Gastrocnemius medialis (tissue), 4 donors: Measurements from ENCODE around the gene UBE2M. TPM values are rescaled to one million over a fixed set of nuclear protein-coding genes. Genes with fewer than 3 reads are reported as not detected.

Source experiments
- ATAC-seq, 2 donors: fragments of 150-250 bp; one replicate each; pipeline ENCODE4 v1.9.1; 2016
- DNase-seq, 2 donors: peaks; one replicate each; pipeline ENCODE4 v3.0.0-alpha.2; 2019
- H3K27ac ChIP-seq, 4 donors: fragments of 200-600 bp; sonication (generic); 1 replicate in 1 of 4; 2 replicates in 3 of 4; pipeline ENCODE4 v1.5.1; 2016 to 2018; ENCODE audit warnings: mild to moderate bottlenecking in 2 of 4, moderate library complexity in 1 of 4
- H3K27me3 ChIP-seq, 3 donors: fragments of 200-600 bp; sonication (generic) in 2 of 3; 1 replicate in 1 of 3; 2 replicates in 2 of 3; pipeline versions ENCODE4 v1.5.1 to v1.6.0; 2016 to 2019; ENCODE audit warnings: mild to moderate bottlenecking in 1 of 3, moderate library complexity in 1 of 3
- H3K36me3 ChIP-seq, 2 donors: fragments of 200-600 bp; sonication (generic) in 1 of 2; one replicate each; pipeline ENCODE4 v1.5.1; 2017 to 2018
- H3K4me1 ChIP-seq, 2 donors: fragments of 200-600 bp; sonication (generic) in 1 of 2; one replicate each; pipeline ENCODE4 v1.5.1; 2016 to 2017; ENCODE audit warnings: mild to moderate bottlenecking in 2 of 2
- H3K4me3 ChIP-seq, 4 donors: fragments of 200-600 bp; sonication (generic) in 3 of 4; 1 replicate in 1 of 4; 2 replicates in 3 of 4; pipeline ENCODE4 v1.5.1; 2016 to 2019; ENCODE audit warnings: mild to moderate bottlenecking in 2 of 4
- H3K9me3 ChIP-seq, 3 donors: fragments of 200-600 bp; sonication (generic) in 2 of 3; 1 replicate in 1 of 3; 2 replicates in 2 of 3; pipeline ENCODE4 v1.5.1; 2016 to 2019
- POLR2A ChIP-seq, 2 donors: fragments of 450-650 bp; IDR thresholded peaks; one replicate each; pipeline ENCODE4 v1.6.1; 2017; ENCODE audit warnings: antibody characterized with exemption in 2 of 2, mild to moderate bottlenecking in 2 of 2, moderate library complexity in 2 of 2
- in situ Hi-C, 4 donors: fragments of 200-750 bp; cut with MboI; loops; one replicate each; pipeline versions ENCODE4 v1.15.0 to v1.8.0; 2017; ENCODE audit warnings: low sequenced_read_pairs in 4 of 4
- intact Hi-C: fragments of 100-400 bp; cut with DNase I; formaldehyde crosslinking; loops from one replicate; pipeline ENCODE4 v1.15.1; 2023; ENCODE audit warnings: low total_unique reads
- total RNA-seq, 4 donors: library from RNA; depleted of rRNA; stranded (reverse); fragments of >200 nt; gene quantifications; one replicate each; pipeline versions ENCODE4 v1.1.0 to v1.2.3, GENCODE V29; 2016
- TF ChIP-seq, protein P1 (sequence below), 5 experiments: fragments of 450-650 bp in 3 of 5; fragments of 200-600 bp in 2 of 5; sonication (generic) in 2 of 5; IDR thresholded peaks in 4 of 5; conservative IDR thresholded peaks in 1 of 5; 1 replicate in 4 of 5; 2 replicates in 1 of 5; pipeline ENCODE4 v1.5.1; 2016 to 2019; ENCODE audit warnings: antibody characterized with exemption in 5 of 5, mild to moderate bottlenecking in 3 of 5, moderate library complexity in 3 of 5

The UBE2M gene
- total RNA-seq, 4 donors from 2014 or later, result 23.5 to 74.5 (median 41.6) TPM

DNA sequence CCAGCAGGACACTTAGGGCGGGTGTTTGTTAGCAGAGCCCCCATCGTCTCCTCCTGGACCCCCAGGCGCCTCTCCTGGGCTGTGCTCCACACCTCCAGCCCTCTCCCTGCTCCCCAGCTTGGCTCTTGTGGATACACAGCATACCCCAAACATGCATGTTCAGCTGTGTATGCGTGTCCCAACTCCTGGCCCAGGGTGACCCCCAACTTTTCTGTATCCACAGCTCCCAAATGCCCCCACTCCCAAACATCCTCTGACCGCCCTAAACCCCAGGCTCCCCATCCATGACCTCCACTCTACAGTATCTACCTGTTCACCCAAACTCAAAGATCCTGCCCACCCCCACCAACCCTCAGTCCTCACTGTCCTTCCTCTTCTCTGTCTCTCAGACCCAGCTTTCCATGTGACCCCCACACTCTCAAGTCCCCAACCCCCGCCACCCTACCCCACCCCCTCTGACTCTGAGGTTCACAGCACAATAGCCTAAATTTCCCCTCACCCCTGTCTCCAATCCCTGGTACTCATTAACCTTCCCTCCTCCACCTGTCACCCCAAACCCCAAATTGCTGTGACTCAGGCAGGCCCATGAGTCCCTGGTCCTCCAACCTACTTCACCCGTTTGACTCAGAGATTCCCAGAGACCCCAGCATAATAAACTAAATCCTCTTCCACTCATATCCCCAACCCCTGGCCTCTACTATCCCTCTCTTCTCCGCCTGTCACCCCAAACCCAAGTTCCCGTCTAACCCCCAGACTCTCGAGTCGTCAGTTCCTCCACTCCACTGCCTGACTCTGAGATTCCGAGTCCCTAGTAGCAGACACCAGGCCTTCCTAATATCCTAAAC is 968 bp downstream of the UBE2M start:
- Histone ChIP-seq H3K9me3 (no peaks in the 10 kb centered on the region), H3K4me1 (peaks cover 47 to 68% of the 10 kb centered on the region in 2 donors), H3K27me3 (no peaks in the 10 kb centered on the region), H3K4me3 (peak overlapping the region; percentile 72 to 95 (median 84)), H3K36me3 (peaks cover 0 to 21% of the 10 kb centered on the region in 2 donors), H3K27ac (peak overlapping the region; percentile 97 to 99 (median 97))
- no peak for ATAC-seq
- no peak for DNase-seq
- TF ChIP-seq, protein P1, sequence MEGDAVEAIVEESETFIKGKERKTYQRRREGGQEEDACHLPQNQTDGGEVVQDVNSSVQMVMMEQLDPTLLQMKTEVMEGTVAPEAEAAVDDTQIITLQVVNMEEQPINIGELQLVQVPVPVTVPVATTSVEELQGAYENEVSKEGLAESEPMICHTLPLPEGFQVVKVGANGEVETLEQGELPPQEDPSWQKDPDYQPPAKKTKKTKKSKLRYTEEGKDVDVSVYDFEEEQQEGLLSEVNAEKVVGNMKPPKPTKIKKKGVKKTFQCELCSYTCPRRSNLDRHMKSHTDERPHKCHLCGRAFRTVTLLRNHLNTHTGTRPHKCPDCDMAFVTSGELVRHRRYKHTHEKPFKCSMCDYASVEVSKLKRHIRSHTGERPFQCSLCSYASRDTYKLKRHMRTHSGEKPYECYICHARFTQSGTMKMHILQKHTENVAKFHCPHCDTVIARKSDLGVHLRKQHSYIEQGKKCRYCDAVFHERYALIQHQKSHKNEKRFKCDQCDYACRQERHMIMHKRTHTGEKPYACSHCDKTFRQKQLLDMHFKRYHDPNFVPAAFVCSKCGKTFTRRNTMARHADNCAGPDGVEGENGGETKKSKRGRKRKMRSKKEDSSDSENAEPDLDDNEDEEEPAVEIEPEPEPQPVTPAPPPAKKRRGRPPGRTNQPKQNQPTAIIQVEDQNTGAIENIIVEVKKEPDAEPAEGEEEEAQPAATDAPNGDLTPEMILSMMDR (IDR thresholded peaks at IDR 0.05 in 4 of 5, conservative IDR thresholded peaks at IDR 0.05 in 1 of 5), result no peak
- TF ChIP-seq POLR2A (IDR thresholded peaks at IDR 0.05), result no peak
- intact Hi-C loops (loop anchor here (1.0 kb wide), 1 partner anchor 13 kb away; the partner anchor contains the start of gene TRIM28), in situ Hi-C loops (no loop called here)

DNA sequence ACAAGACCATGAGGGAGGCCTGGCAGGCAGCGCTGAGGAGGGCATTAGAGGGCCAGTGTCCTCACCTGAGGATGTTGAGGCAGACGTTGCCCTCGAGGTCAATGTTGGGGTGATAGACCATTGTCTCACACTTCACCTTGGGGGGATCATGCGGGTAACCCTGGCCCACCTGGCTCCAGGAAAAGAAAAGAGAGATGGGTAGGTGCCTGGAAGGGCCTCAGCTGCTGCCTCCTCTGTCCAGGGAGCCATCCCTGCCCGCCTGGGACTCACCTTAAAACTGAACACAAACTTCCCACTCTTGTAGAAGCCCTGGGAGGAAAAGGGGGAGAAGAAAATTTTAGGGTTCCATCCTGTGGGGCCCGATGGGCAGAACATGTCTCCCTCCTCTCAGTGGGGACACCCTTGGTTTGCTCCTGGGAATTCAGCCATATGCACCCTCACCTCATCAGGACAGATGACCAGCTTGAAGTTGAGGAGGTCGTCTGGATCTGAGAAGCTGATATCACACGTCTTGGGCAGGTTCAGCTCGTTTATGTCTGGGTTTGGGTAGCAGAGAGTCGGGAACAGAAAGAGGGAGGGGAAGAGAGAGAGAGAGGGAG is 1.7 kb downstream of the UBE2M start:
- peaks cover 0 to 28% of the 10 kb centered on the region in 2 donors for H3K36me3 ChIP-seq
- DNase-seq, result no peak

DNA sequence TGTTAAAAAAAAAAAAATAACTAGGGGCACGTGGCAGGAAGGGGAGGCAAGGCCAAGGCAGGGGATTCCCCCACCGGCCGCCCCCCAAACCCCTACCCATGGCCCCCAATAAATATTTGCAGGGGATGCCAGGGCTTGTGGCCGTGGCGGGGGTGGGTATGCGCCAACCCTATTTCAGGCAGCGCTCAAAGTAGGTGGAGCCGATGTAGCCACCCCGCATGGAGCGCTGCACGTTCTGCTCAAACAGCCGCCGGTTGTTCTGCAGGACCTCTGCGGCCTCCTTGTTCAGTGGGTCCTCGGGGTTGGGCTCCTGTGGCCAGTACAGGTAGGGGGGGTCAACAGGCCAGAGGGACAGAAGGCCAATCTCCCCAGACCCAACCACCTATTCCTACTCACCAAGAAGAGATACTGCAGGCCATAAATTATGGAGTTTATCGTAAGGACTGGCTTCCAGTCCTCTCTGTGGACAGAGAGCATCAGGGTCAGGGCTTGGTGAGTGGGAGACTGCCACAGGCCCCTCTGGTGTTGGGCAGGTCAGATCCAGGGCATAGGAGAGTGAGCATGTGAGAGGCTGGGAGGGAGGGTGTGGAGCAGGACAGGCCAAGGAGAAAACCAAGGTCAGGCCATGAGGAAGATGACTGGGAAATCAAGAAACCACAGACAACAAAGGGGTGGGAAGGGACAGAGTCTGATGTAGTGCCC is 2.3 kb downstream of the UBE2M start:
- Histone ChIP-seq H3K4me3 (peak overlapping the region in 3 of 4 donors; percentile 45 to 84 (median 83)), H3K27me3 (no peaks in the 10 kb centered on the region), H3K4me1 (peaks cover 41 to 57% of the 10 kb centered on the region in 2 donors), H3K27ac (peak overlapping the region; percentile 97 to 99 (median 97)), H3K9me3 (no peaks in the 10 kb centered on the region), H3K36me3 (peaks cover 0 to 34% of the 10 kb centered on the region in 2 donors)
- in situ Hi-C loops (no loop called here), intact Hi-C loops (loop anchor here (1.0 kb wide), 1 partner anchor 17 kb away; the partner anchor contains the start of gene MZF1)
- TF ChIP-seq, protein P1 (IDR thresholded peaks at IDR 0.05 in 4 of 5, conservative IDR thresholded peaks at IDR 0.05 in 1 of 5), result no peak
- TF ChIP-seq POLR2A (IDR thresholded peaks at IDR 0.05), result no peak
- ATAC-seq (no peak), DNase-seq (no peak)

More for the DNA sequence above, 1.7 kb downstream of the UBE2M start:
- Histone ChIP-seq H3K4me3 (peak overlapping the region; percentile 72 to 95 (median 84)), H3K9me3 (no peaks in the 10 kb centered on the region), H3K27me3 (no peaks in the 10 kb centered on the region), H3K27ac (peak overlapping the region; percentile 97 to 99 (median 97)), H3K4me1 (peaks cover 41 to 61% of the 10 kb centered on the region in 2 donors)
- intact Hi-C loops, result no loop called here
- no peak for ATAC-seq
- no peak for TF ChIP-seq POLR2A (IDR thresholded peaks at IDR 0.05)
- TF ChIP-seq, protein P1 (IDR thresholded peaks at IDR 0.05 in 4 of 5, conservative IDR thresholded peaks at IDR 0.05 in 1 of 5), result no peak
- in situ Hi-C loops, result no loop called here

DNA sequence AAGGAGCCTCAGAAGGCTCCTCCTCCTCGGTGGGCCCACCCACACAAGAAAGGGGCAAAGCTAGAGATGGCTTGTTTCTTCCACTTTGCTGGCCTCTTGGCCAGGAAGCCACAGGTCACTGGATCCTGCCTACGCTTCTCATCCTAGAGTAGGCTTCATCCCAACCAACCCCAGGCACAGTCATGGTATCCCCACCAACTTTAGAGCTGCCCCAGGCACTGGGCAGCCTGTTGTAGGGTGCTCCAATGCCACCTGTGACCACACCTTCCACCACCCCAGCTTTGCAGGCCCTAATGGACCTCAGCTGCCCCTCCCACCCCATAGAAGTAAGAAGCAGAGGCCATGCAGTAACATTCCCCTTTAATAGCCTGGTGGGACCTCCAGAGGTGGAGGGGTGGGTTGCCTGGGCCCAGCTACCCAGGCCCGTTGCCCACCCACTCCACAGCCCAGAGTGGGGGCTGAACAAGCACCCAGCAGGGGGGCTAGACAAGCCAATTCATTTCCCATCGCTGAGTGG is 3.0 kb downstream of the UBE2M start:
- Histone ChIP-seq H3K4me3 (peak overlapping the region; percentile 45 to 84 (median 77)), H3K4me1 (peaks cover 40 to 51% of the 10 kb centered on the region in 2 donors)

More for the DNA sequence above, 3.0 kb downstream of the UBE2M start:
- no peak for ATAC-seq
- Histone ChIP-seq H3K27me3 (no peaks in the 10 kb centered on the region), H3K27ac (peak overlapping the region; percentile 97 to 99 (median 97)), H3K36me3 (peaks cover 0 to 41% of the 10 kb centered on the region in 2 donors), H3K9me3 (no peaks in the 10 kb centered on the region)
- in situ Hi-C loops, result no loop called here
- intact Hi-C loops, result loop anchor here (1.0 kb wide), 1 partner anchor 18 kb away; the partner anchor contains the start of gene MZF1
- TF ChIP-seq POLR2A (IDR thresholded peaks at IDR 0.05), result no peak
- TF ChIP-seq, protein P1 (IDR thresholded peaks at IDR 0.05 in 4 of 5, conservative IDR thresholded peaks at IDR 0.05 in 1 of 5), result no peak
- no peak for DNase-seq
